GM19043 (cell line): ENCODE results near the gene DDI2.
"Not testable (repeated sequence)": the region's sequence is repeated elsewhere in the genome, so short reads cannot be mapped to it uniquely, and the experiment has no call there.

ENCODE experiments used
- ATAC-seq: cut with Tn5 transposase; IDR thresholded peaks from one replicate; pipeline ENCODE4 v1.9.1; 2021; ENCODE audit warnings: low read depth; ENCODE audit not compliant: unreplicated experiment

The DDI2 gene

DNA sequence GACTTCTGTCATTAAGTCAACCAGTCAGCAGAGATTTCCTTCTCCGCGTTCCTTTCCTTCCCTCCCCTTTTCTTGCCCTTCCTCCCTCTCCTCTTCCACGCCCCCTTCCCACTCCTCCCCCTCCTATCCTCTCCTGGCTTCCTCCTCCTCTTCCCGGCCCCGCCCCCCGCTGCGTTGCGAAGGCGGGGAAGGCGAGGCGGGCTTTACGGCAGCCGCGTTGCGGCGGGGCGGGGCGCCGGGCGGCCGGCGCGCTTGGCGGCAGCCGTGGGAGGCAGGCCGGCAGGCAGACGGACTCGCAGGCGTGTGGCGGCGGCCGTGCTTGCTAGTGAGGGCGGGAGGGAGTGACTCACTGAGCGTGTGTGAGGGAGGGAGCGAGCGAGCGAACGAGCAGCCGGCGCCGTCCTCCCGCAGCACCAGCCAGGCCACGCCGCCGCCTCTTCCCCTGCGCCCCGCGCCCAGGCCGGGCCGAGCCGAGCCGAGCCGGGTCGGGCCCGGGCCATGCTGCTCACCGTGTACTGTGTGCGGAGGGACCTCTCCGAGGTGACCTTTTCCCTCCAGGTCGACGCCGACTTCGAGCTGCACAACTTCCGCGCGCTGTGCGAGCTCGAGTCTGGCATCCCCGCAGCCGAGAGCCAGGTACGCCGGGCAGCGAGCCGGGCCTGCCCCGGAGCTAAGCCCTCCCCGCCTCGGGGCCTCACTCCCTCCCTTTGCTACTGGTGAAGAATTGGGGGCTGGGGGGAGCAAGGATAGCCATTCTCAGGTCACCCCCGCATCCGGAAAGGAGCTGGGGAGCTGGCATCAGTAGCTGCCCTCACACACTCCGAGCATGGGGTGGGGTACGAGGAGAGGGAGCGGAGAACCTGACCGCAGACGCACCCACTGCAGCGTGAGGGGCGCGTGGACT is at the start of gene DDI2:
DDI2 (plus strand) TSS at position 286 of the 904 bp plus-strand sequence; CDS start at position 499, 213 bp downstream.
- peak; percentile 43 for ATAC-seq

DNA sequence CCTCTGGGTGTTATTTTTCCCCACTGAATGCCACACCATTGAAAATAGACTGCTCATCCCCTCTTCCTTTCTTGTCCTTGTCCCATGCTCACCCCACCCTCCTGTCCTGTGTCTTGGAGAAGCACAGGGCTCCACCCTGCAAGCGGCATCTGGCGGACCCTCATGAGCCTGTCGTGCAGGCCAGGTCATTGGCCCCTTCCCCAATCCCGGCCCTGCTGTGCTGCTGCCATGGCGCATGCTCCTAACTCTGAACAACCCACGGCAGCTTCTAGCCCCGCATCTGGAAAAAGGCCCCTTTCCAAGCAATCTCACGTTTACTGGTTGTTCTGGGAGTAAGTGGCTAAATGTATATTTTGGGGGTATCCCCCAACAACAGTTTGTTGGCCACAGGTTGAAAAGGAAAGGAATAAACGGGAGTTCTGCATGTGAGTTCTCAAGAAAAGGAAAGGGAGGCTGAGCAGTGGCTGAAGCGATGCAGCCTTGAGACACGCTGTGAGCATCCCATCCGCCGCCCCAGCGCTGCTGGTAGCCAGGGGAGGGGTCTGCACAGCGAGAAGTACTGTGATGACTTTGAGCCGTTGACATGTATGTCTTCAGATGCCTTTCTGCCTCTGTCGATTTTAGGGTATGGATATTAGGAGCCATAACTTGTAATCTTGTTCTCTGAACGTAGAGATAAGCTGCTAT is 48.7 kb upstream of the DDI2 start:
- ATAC-seq = no peak

DNA sequence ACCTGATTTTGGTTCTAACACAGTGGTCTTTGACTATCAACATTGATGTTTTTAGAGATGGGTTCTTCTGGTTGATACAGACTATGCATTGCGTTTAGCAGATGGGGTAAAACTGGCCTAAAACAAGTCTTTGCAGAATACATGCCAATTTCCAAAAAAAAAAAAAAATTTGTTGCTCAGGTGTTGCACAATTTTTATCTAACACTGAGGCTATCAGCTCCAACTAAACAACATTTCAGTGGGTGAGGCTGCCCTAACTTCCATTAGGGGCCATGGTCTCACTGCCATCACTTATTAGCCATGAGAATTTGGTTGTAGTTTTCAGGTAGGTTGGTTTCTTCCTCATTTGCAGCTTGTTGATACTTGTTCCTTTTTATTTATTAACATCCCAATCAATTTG is 46.4 kb upstream of the DDI2 start:
- no peak for ATAC-seq

DNA sequence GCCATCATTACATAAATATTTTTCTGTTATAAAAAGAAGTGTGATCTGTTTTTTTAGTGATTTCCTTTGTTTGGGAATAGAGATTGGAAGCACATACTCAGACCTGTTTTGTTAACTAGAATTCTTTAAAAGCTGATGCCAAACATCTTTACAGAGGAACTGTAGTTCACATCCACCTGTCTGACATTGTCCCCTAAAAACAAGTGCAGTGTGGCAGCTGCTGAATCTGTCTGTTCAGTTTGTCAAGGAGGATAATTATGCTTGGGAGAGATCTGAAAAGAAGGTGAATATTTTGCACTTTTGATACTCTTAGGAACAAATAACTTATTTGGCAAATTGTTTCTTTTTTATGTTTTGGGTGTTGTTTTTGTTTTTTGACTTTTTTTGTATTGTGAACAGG is 46.0 kb upstream of the DDI2 start:
- no peak for ATAC-seq

DNA sequence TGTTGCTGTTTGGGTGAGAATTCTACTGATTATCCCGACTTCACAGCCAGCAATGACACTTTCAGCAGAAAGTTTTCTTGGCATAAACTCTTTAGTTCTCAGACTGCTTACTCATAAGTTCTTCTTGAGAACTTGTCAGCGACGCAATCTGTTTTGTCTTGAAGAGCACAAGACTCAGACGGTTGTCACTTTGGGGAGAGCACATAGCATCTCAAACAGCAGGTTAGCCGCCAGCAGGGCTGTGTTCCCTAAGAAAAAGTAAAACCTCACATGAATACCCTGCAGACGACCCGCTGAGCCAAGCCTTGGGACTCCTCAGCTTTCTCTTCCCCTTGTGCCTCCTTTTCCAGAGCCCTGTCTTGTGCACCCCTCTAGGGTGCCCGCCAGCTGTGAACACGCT is 43.8 kb upstream of the DDI2 start:
- no peak for ATAC-seq

DNA sequence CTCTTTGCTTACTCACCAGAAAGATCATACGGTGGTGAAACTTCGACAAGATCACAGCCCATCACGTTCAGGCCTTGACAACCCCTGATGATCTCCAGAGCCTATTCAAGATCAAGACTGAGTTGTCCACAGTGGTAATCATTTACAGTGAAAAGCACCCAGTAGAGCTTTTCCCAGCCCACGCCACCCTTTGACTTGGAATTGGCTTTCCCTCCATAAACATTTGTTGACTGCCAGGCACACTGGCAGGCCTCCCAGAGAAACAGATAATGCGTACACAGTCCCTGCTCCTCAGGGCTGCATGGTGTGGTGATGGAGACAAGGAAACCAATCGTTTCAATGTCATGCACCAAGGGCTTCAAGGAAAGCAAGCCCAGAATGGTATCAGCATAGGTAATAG is 42.5 kb upstream of the DDI2 start:
- no peak for ATAC-seq

DNA sequence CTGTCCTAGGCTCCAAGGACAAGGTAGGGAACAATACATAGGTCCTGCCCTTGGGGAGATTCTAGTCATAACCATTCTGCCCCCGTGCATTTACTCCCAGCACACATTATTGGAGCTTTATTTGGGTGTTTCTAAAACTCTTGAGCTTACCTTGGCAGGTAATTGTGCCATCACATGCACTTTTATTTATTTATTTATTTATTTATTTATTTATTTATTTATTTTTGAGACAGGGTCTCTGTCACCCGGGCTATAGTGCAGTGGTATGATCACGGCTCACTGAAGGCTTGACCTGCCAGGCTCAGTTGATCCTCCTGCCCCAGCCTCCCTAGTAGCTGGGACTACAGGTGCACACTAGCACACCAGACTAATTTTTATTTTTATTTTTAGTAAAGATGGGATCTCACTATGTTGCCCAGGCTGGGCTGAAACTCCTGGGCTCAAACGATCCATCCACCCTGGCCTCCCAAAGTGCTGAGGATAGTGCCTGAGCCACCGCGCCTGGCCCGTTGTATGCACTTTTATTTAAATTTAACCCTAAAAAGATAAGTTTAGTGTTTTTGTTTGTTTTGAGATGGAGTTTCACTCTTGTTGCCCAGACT is 41.6 kb upstream of the DDI2 start:
- no peak for ATAC-seq

DNA sequence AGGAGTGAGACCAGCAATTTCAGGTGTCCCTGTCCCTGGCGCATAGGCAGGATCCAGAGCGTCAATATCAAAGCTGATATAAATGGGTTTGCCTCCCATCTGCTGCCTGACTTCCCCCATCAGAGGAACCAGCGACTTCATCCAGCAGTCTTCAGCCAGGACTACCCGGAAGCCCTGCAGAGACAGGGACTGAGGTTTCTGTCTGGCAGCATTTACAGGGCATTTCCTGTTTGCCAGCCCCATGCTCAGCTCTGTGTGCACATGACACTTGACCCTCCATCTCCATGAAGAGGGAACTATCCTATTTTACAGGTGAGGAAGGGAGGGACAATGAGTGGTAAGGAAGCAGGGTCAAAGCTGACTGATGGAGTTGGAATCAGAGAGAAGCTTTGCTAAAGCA is 39.6 kb upstream of the DDI2 start:
- no peak for ATAC-seq

DNA sequence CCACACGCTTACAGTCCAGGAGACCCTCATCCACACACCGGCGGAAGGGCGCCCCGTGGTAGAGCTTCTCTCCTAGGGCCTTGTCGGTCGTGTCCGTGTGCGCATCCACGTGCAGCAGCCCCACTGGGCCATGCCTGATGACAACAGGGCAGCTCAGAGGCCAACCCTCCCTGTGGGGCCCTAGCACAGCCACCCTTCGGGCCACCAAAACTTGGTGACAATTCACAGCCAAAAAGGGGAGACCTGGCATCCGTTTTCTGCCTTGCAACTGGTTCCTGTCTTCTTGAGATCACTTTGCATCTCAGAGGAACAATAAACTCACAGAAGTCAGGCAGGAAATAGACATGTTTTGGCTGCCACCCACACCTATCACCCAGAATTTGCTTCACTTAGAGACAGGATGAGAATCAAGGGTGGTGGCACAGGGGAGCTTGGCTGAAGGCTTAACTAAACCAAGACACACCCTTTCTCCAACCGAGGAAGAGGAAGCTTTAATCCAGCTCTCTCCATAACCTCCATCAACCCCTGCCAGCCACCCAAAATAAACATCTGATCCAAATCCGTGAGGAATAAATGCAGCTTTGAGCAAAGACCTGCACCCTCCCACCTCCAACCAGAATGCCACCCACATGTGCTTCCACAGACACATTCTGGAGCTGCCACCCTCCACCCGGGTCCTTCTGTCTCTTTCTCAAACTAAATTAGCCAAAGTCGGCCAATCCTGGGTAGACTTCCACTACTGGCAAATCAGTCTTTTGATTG is 38.2 kb upstream of the DDI2 start:
- no peak for ATAC-seq

DNA sequence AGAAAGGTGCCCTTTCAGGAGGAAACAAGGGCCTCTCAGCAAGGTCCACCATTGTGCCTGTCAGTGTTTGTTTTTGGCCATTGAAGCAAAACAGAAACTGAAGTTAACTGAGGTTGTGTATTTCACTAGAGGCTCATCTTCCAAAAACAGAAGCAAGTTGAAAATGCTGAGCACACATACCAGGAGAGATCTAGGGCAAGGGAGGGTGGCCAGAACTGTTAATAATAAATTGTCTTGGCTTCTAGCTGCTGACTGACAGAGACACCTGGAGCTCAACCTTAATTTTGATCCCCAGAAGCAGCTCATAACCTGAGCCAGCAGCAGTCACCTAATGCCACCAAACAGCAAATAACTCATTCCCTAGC is 37.6 kb upstream of the DDI2 start:
- ATAC-seq = no peak

DNA sequence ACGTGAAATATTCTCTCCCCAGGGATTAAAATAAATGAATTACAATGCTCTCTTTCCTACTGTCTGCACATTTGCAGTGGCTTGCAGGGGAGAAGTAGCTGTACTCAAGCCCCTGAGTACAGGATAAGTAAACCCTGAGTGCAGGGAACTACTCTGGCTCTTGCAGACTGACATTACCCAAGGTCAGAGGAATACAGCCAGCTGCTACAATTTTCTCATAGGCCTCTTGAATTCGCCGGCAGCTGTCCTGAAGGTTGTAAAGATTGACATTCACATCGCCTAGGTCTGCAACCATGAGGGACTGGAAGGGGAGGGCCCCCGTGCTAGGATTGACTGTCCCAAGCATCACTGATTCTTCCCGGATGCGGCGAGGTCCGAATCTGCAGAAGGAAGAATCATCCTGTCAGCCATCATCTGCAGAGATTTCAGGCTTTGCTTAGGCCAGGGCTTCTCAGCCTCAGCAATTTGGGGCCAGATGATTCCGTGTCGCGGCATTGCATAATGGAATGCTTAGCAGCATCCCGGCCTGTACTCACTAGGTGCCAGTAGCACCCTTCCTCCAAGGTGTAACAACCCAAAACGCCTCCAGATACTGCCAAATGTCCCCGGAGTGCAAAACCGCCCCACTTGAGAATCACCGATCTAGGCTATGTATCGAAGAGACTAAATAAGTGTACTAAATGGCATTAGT is 34.1 kb upstream of the DDI2 start:
- no peak for ATAC-seq

DNA sequence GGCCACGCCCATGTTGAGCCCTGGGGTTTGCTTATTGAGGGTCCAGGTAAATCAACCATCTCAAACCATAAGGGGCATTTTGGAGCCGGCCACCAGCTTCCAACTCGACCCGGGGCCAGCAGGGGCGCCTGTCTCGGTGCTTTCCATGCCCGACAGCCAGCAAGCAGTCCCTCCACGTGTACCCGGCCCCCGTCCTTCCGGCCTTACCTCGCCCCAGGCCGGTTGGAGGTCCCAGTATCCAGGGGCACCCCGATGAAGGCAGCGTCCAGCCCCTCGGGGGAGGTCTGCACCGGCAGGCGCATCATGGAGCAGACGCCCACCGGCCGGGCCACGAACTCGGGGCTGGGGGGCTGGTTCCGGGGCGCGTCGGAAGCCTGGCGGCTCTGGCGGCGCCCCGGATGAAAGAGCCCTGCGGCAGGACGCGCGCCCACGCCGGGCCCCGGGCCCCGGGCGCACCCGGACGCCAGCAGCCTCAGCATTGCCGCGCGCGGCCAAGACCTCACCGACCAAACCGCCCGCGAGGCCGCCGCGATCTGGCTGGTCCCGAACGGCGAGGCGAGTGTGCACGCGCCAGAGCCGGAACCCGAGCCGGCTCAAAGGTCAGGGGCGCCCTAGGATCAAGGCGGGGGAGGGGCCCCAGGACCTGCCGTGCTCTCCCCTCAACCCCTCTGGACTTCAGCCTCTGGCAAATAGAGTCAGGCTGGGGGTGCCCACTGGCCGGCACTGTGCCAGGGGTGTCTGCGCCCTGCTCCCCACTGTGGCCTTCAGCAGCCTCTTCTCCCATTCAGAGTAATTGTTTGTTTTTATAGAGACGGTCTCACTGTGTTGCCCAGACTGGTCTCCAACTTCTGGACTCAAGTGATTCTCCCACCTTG is 32.5 kb upstream of the DDI2 start, which contains the start of gene AGMAT:
AGMAT (minus strand) TSS at position 563 of the 875 bp plus-strand sequence; CDS start at position 479, 84 bp downstream.
- no peak for ATAC-seq

DNA sequence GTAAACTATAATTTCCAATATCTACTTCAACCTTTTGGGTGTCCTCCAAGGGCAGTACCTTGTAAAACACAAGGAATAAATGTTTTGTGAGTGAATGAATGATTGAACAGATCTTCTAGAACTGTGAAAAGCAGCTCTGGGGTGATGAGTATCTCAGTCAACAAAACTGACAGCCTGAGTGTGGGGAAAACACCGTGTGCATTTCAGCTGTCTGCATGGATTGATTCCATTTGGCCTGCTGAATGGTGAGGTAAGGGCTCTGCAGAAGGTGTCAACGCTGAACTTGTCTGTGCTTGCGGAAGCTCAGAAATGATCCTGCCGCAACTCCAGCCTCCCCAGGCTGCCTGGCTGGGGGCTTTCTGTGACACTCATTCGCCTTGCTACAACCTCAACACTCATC is 25.0 kb upstream of the DDI2 start:
- no peak for ATAC-seq

DNA sequence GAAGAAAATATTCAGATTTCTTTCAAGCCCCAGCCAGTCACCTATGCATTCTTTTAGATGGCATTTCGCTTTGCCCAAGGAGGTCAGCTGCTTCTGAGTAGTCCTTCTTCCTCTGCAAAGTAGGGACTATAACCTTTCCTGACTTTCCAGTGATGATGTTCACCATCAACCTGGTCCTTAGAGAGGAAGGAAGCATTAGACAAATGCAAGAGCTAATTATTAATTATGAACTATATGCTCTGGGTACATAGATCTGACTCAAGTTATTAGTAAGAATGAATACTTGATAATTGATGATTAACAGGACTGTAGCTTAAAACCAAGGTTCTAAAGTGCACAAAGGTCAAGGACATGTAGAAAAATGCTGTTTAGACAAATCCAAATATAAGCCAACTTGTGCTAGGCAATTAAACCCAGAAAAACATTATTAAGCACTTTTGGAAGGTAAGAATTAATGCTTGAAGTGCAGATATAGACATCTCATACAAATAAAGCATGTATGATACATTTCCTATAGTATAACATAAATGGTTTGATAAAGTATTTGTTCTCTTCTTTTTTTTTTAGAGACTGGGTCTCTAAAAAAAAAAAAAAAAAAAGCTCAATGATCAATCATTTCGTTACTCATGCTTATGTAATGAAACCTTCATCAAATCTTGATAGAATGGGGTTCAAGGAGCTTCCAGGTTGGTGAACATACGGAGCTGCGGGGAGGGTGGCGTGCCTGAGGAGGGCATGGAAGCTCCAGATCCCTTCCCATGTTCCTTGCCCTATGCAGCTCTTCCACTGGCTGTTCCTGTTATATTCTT is 21.2 kb upstream of the DDI2 start:
- ATAC-seq = no peak

DNA sequence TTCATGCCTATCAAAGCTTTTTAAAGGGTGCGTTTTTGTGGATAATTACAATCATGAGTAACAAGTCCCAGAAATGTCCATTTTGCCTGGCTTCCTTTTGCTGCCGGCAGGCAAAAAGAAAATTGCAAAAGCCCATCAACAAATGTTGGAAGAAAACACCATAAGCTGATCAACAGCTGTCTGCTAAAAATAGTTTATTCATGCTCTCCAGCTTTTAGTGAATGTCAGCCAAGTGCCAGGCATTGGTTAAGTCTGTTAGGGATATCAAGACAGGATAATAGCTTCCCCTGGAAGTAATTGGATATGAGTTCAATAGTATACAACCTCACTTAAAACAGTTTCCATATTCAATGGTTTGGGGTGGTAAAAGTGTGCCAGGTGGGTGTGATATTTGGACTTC is 18.8 kb upstream of the DDI2 start:
- ATAC-seq = no peak

DNA sequence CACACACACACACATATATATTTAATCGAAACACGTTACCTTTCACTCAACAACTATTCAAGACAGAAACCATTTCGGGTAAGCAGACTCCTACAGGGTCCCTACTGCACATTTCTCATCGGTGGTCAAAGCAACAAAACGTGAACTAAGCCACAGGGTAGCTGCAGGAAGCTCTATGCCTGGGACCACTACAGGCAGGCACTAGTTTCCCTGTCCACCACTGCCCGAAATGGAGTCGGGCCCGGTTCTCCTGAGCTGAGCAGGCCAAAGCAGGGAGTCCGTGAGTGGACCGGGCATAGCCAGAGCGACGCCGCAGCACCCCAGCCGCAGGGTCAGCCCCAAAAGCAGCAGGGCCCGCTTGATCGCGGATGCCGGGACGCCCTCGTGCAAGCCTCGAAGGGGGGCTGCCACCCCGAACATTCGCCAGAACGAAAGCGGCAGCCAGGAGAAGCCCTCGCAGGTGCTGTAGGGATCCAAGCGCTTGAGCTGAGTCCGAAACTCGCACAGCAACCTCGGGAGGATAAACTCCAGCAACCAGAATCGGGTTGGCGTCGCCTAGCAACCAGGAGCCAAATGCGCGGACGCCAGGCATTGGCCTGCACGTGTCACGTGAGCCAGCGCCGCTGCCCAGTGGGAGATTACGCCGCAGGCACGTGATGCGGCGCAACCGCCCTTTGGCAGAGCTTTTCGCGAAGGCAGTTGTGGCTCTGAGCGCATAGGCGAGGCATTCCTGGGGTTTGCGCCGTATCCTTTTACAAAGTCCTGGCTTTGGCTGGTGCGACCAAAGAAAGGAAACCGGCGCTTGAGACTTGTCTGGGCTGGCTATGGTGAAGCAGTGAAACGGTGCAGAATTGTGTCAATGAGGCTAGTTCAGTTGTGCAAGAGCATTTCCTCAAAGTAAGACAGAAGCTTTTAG is 13.9 kb upstream of the DDI2 start:
- ATAC-seq = peak; percentile 97

DNA sequence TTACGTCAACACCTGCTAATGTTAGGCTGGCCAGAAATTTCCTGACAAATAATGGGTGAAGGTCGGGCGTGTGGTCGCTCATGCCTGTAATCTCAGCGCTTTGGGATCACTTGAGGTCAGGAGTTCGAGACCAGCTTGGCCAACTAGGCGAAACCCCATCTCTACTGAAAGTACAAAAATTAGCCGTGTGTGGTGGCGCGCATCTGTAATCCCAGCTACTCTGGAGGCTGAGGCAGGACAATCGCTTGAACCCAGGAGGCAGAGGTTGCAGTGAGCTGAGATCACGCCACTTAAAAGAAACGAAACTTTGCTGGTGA is 13.3 kb upstream of the DDI2 start:
- not testable (repeated sequence) for ATAC-seq

DNA sequence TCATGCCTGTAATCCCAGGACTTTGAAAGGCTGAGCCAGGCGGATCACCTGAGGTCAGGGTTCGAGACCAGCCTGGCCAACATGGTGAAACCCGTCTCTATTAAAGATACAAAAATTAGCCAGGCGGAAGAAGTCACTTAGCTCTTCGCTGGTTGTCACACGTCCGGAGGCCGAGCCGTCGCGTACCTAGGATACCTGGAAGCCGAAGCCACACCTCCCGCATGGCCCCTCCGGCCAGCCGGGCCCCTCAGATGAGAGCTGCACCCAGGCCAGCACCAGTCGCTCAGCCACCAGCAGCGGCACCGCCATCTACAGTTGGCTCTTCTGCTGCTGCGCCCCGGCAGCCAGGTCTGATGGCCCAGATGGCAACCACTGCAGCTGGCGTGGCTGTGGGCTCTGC is 12.9 kb upstream of the DDI2 start:
- not testable (repeated sequence) for ATAC-seq
